Measurements from ENCODE around the gene ACOXL. TPM values are rescaled to one million over a fixed set of nuclear protein-coding genes. Genes with fewer than 3 reads are reported as not detected.

Gene ACOXL
- total RNA-seq, 1 donor from 2014 or later = not detected

DNA sequence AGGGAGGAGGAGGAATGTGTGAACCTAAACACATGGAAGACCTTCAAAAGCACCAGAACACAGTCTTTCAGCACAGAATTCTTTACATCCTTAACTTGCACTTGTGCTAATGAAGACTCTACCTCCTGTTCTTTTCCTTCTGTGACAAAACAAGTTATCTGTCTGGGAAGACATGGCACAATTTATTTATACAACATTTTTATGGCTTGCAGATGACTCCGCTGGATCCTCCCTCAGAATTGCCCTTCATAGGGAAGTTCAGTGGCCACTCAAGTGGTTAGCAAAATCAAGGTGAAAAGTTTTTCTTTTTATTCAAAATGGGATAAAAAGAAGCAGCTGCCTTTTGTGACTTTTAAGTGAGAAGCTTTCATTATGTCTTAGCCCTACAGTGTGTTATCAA, 409.7 kb downstream of the ACOXL start:
- no peak for DNase-seq

DNA sequence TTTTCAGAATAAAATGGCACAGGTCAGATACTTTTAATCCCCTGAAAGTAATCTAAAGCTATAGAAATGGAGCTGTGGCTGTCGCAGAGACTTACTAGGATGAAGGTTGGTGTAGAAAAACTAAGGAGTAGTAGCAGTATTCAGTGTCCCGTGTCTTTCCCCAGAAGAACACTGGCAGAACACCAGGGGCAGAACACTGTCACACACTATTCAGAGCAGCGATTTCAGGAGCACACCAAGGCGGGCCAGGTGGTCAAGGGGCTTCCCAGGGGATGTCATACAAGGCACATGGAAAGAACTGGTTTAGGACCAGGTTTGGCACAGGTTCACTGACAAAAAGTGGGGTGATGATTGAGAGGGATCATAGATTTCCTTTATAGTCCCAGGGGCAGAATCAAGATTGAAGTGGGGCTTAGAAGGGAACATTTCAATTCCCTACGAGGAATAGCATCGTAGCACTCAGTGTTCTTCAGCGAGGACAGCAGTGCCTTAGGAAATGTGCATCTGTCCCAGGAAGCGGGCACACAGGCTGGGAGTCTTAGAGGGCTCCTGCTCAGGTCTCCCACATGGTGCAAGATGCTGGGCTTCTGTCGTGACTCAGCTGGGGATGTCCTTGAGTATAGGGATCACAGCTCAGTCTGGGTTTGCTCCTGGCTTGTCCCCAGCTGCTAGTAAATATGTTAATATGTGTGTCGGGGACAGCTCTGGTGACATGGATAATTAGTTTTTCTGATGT, 410.9 kb downstream of the ACOXL start:
- no peak for DNase-seq

DNA sequence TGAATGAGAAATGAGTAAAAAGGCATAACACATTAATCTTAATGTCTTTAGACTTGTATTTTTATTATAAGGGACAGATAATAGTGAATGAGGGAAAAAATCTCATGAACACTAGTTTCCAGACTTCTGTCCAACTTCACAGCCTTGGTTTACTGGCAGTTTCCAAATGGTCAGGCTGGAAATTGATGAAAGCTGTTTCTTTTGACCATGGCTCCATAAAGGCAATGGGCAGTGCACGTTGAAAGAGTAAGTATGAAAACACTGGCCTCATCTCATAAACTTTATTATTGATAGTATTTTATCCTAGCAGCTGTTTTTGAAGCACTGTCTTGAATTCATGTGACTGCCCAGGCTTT, 411.4 kb downstream of the ACOXL start:
- no peak for DNase-seq

DNA sequence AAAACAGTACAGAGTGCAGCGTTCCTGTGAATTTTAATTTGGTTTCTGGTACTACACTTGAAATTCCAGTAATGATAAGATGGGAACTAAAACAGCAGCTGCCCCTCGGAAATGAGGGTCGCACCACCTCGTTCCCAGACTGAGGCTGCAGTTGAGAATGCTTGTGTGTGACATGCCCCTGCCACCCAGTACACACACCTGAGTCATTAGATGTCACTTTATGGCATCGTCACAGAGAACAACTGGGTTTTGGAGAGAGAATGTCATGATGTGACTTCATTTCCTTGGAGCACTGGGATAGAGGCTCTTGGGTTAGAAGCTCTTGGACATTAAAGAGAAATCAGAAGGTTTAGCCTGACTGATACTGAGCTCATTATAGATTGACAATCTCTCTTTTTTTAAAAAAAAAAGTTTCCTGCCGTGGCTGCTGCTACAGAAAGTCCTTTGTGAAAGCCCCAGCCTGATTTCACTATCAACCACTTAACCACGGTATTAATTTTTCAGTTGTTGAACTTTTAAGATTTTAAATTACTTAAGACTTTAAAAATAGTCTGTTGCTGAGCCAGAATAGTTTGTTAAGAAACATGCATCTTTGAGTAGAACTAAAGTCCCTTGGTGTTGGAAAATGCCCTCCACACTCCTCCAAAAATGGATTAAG, 412.9 kb downstream of the ACOXL start:
- DNase-seq = no peak

GRCh38 chr2:111145951-111146350, 413.6 kb downstream of the ACOXL start:
- DNase-seq = no peak

GRCh38 chr2:111148225-111148873, 416.0 kb downstream of the ACOXL start:
- DNase-seq = no peak

GRCh38 chr2:111148925-111149324, 416.6 kb downstream of the ACOXL start:
- DNase-seq = no peak

- DNase-seq = no peak
Observed at GRCh38 chr2:111149882-111150455, 417.6 kb downstream of the ACOXL start.

DNA sequence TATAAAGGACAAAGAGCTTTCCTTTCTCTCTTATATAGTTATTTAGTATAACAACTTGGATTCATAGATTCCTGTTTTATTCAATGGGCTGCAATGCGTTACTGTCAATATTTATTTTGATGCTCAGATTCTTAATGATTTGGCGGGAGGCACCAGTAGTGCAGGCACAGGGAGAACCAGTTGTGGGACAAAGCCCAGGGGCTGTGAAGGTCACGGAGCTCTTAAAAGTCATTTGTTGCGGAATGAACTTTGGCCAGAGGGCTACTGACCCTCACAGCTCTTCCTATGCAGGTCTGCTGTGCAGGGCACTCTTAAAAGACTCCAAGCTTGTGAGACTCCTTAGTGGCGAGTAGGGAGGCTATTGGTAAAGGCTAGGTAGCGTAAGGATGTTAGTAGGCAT, 422.4 kb downstream of the ACOXL start:
- DNase-seq = no peak

DNA sequence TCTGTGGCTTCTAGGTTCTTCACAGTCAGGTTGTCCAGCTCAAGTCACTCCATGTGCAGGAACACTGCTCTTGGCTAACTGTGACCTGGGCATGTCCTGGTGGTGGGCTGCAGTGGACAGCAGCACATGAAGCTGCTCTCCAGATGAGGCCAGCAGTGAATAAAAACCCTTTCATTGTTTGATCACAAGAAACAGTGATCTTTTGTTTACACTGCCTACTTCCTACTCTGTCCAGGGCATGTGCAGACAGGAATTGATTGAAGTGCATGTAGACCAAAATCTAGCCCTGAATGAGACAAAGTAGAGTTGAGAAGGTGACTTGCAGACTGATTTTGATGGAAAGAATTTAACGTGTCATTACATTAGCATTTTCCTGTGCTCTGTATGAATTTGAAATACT, 423.2 kb downstream of the ACOXL start:
- DNase-seq = no peak

DNA sequence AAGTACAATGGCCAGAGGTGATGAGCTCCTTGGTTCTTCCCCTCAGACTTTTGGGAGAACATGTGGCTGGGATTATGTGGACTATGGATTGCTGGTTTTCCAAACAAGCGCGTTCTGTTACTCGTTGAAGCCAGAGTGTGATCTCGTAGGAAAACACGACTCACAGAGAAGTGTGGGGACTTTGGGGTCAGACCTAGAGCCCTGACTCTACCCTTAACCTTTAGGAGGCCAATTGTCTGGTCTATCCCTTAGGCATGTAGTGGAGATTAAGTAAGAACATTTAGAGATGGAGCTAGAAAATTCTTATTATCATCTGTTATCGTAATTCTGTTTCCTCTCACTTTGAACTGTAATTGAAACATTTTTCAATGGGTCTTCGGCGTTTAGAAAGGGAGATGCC, 424.2 kb downstream of the ACOXL start:
- DNase-seq = no peak

- DNase-seq = no peak
Observed at GRCh38 chr2:111157071-111157661, 424.8 kb downstream of the ACOXL start.

DNA sequence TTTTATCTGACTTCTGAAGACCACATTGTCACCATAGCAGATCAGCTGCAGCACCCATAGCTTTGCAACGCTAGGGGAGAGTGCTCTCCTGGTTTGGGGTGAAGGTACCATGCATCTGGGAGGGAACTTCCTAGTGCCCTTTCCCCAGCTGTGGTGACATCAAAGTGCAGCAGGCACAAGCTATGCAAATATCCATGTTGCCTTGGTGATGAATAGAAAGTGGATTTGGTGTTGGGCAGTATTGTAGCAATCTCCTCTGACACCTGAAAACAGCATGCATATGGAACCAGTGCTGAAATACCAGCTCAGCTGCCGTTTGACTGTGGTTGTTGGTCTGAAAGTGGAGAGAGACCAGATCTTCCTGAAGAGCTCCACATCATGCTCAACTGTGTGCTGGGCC, 425.4 kb downstream of the ACOXL start:
- DNase-seq = no peak

GRCh38 chr2:111159641-111160040, 427.3 kb downstream of the ACOXL start:
- no peak for DNase-seq

DNA sequence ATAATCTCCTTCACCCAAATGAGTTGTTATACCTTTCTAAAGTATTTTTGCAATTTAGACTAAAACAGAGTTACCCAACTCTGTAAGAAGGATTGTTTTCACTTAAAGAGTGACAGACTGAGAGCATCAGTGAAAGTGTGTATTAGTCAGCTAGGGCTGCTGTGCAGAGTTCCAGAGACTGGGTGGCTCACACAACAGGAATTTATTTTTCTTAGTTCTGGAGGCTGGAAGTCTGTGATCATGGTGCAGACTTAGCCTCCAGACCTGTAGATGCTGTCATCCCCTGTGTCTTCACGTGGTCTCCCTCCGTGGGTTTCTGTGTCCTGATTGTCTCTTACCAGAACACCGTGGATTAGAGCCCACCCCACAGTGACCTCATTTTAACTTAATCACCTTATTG, 428.4 kb downstream of the ACOXL start:
- no peak for DNase-seq

DNA sequence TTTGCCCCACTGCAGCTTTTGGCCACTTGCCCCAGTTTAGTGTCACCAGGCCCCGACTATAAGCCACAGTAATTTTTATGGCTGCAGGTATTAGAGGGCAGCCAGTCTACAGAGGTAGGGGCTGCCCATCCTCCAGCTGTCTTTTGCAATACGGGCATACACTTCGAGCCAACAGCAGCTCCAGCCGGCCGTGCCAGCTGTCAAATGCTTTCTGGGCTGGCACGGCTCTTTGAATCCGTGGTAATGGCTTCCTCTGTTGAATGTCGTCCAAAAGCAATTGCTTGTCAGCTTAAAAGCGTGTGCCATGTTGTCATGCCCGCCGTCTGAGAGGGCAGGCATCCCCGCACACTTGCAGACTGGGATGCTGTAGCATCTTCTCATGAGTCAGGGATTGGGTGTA, 429.6 kb downstream of the ACOXL start:
- no peak for DNase-seq

DNA sequence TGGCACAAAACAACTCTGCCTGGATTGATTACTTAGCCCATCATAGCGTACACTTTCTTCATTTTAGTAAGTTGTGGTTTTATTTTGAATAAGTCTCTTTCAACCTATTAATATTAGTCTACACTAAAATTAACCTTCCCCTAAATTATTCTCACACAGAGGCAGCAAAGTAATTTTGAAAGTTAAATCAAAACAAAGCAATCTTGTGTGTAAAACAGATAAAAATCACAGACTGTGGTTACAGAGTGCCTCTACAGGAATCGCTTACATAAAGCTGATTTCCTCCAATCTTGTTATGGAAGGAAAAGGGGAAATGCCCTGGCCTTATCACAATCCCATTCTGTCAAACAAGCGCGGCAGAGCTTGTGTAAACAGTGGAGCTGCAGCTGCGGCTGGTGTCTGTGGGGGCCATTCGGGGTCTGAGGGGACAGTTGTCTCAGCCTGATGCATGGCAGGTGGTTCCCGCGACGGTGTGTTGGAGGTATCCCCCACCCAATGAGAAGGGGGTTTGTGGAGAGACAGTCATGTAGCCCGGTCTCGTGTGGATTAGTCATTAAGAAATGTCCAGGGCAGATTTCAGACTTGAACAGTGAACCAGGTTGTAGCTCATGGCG, 430.5 kb downstream of the ACOXL start:
- no peak for DNase-seq

GRCh38 chr2:111164078-111164477, 431.7 kb downstream of the ACOXL start:
- DNase-seq = no peak

GRCh38 chr2:111165084-111165483, 432.7 kb downstream of the ACOXL start:
- DNase-seq = no peak

- no peak for DNase-seq
Observed at GRCh38 chr2:111166115-111166514, 433.7 kb downstream of the ACOXL start.

- no peak for DNase-seq
Observed at GRCh38 chr2:111167076-111167862, 434.9 kb downstream of the ACOXL start.

- DNase-seq = no peak
Observed at GRCh38 chr2:111167863-111168162, 435.4 kb downstream of the ACOXL start.
